Measurements from ENCODE around the gene THAP7.

Gene THAP7

GRCh38 chr22:21030621-21031544, 29.0 kb upstream of the THAP7 start:
- DNase-seq (ENCODE audit: low read depth), result no peak

- DNase-seq (ENCODE audit: low read depth), result no peak
Measured at GRCh38 chr22:21030032-21030431, 28.1 kb upstream of the THAP7 start.

- DNase-seq (ENCODE audit: low read depth), result no peak
Measured at GRCh38 chr22:21029486-21030025, 27.6 kb upstream of the THAP7 start.

- DNase-seq (ENCODE audit: low read depth), result no peak
Measured at GRCh38 chr22:21028277-21029251, 26.6 kb upstream of the THAP7 start.

- peak; percentile 40 for DNase-seq (ENCODE audit: low read depth)
Measured at GRCh38 chr22:21026783-21027692, 25.1 kb upstream of the THAP7 start.

- DNase-seq (ENCODE audit: low read depth), result no peak
Measured at GRCh38 chr22:21025763-21026755, 24.1 kb upstream of the THAP7 start.

- no peak for DNase-seq (ENCODE audit: low read depth)
Measured at GRCh38 chr22:21025266-21025665, 23.3 kb upstream of the THAP7 start.

- no peak for DNase-seq (ENCODE audit: low read depth)
Measured at GRCh38 chr22:21022955-21023614, 21.2 kb upstream of the THAP7 start.

GRCh38 chr22:21022507-21022906, 20.6 kb upstream of the THAP7 start:
- no peak for DNase-seq (ENCODE audit: low read depth)

- no peak for DNase-seq (ENCODE audit: low read depth)
Measured at GRCh38 chr22:21020802-21021429, 19.0 kb upstream of the THAP7 start.

- DNase-seq (ENCODE audit: low read depth), result no peak
Measured at GRCh38 chr22:21018314-21018713, 16.4 kb upstream of the THAP7 start.

GRCh38 chr22:21016644-21017420, 14.9 kb upstream of the THAP7 start:
- no peak for DNase-seq (ENCODE audit: low read depth)

GRCh38 chr22:21015466-21016006, 13.6 kb upstream of the THAP7 start:
- DNase-seq (ENCODE audit: low read depth), result no peak

GRCh38 chr22:21014726-21015465, 13.0 kb upstream of the THAP7 start, which contains the start of gene P2RX6:
Gene P2RX6, plus strand, starts transcription at chr22:21015165. Its CDS starts 10 bp downstream, at chr22:21015175.
- DNase-seq (ENCODE audit: low read depth), result no peak

GRCh38 chr22:21014202-21014725, 12.3 kb upstream of the THAP7 start:
- DNase-seq (ENCODE audit: low read depth), result peak; percentile 73

GRCh38 chr22:21013657-21014201, 11.8 kb upstream of the THAP7 start:
- DNase-seq (ENCODE audit: low read depth), result no peak

Measured in GM04504 (cell line).